ENCODE results near the gene AFMID.

The AFMID gene

DNA sequence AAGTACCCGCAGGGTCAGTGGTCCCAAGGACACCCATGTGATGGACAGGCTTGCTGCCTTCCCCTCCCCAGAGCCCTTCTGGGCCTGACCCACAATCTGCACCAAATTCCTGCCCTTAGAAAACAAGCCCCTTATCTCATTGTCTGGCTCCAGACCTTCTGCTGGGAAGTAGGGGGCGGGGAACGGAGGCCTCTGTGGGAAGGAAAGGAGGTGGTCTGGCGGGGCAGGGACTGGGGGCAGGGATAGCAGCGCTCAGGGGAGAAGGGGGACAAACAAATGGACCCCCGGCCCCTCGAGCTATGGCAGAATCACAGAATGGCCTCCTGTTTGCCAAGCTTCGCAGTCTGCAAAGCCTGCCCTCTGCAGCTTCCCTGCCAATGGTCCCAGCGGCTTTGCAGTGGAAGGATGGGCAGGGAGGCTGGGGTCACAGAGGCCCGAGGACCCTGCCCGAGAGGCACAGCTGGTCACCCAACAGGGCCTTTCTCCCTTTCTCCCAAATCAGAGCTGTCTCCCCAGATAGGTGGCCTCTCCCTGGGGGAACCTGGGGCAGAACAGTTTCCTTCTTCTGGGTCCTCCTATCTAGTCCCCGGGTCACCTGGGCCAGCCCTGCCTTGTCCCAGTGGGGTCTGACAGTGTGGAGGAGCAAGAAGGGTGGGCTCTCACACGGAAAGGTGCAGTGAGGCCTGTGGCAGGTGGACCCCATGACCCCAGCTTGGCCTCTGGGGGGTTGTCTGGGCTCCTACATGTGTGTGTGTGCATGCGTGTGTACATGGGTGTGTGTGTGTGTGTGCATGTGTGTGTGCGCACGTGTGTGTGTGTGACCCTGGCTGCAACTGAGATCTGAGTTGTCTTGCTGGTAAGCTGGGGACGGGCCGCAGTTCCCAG, 69.8 kb downstream of the AFMID start:
- no peaks in the 10 kb centered on the region for H3K9me3 ChIP-seq (ENCODE audit: insufficient read depth, low read depth, low read length)
- no peak overlapping the region for H3K4me3 ChIP-seq (ENCODE audit: low read length)
- peaks cover 19% of the 10 kb centered on the region for H3K4me1 ChIP-seq (ENCODE audit: insufficient read depth, low read length)
- peak overlapping the region; percentile 41; the same call in 1 of the 2 replicates for H3K9ac ChIP-seq (ENCODE audit: low read depth, low read length)
- H3K27ac ChIP-seq (ENCODE audit: low read length) = no peak overlapping the region
- H3K36me3 ChIP-seq (ENCODE audit: insufficient read depth, low read depth, low read length) = no peaks in the 10 kb centered on the region
- no peaks in the 10 kb centered on the region for H3K27me3 ChIP-seq (ENCODE audit: insufficient read depth, low read length)
